HEK293T (cell line): ENCODE results near the gene RNF212.

Source experiments
- ARNT ChIP-seq: fragments of 450-650 bp; IDR thresholded peaks from 2 replicates; pipeline ENCODE4 v1.6.1; 2017; ENCODE audit warnings: mild to moderate bottlenecking
- BHLHE40 ChIP-seq: fragments of 450-650 bp; IDR thresholded peaks from 2 replicates; pipeline ENCODE4 v1.6.1; 2016; ENCODE audit warnings: mild to moderate bottlenecking, moderate library complexity, borderline replicate concordance
- CTBP1 ChIP-seq: fragments of 450-650 bp; IDR thresholded peaks from 2 replicates; pipeline ENCODE4 v1.6.1; 2016; ENCODE audit warnings: borderline replicate concordance
- ELF4 ChIP-seq: fragments of 450-650 bp; IDR thresholded peaks from 2 replicates; pipeline ENCODE4 v1.6.1; 2017; ENCODE audit warnings: antibody characterized with exemption
- FOXA1 ChIP-seq: fragments of 450-650 bp; IDR thresholded peaks from 2 replicates; pipeline ENCODE4 v1.6.1; 2016; ENCODE audit warnings: mild to moderate bottlenecking
- FOXK2 ChIP-seq: fragments of 450-650 bp; IDR thresholded peaks from 2 replicates; pipeline ENCODE4 v1.6.1; 2016; ENCODE audit warnings: mild to moderate bottlenecking
- FOXM1 ChIP-seq: fragments of 450-650 bp; IDR thresholded peaks from 2 replicates; pipeline ENCODE4 v1.6.1; 2017; ENCODE audit warnings: mild to moderate bottlenecking, borderline replicate concordance
- HDGF ChIP-seq: fragments of 450-650 bp; IDR thresholded peaks from 2 replicates; pipeline ENCODE4 v1.6.1; 2017; ENCODE audit warnings: antibody characterized with exemption, borderline replicate concordance
- L3MBTL2 ChIP-seq: fragments of 450-650 bp; conservative IDR thresholded peaks from 2 replicates; pipeline ENCODE4 v1.6.1; 2016; ENCODE audit warnings: mild to moderate bottlenecking
- NFRKB ChIP-seq: fragments of 450-650 bp; IDR thresholded peaks from 2 replicates; pipeline ENCODE4 v1.6.1; 2016; ENCODE audit warnings: mild to moderate bottlenecking, moderate library complexity
- SP1 ChIP-seq: fragments of 450-650 bp; IDR thresholded peaks from 2 replicates; pipeline ENCODE4 v1.6.1; 2017
- SUZ12 ChIP-seq: fragments of 450-650 bp; IDR thresholded peaks from 2 replicates; pipeline ENCODE4 v1.6.1; 2016; ENCODE audit warnings: mild to moderate bottlenecking
- ZNF384 ChIP-seq: fragments of 450-650 bp; IDR thresholded peaks from 2 replicates; pipeline ENCODE4 v1.6.1; 2016
- TF ChIP-seq, protein P1 (sequence below): fragments of 450-650 bp; IDR thresholded peaks from 2 replicates; pipeline ENCODE4 v1.6.1; 2016

DNA sequence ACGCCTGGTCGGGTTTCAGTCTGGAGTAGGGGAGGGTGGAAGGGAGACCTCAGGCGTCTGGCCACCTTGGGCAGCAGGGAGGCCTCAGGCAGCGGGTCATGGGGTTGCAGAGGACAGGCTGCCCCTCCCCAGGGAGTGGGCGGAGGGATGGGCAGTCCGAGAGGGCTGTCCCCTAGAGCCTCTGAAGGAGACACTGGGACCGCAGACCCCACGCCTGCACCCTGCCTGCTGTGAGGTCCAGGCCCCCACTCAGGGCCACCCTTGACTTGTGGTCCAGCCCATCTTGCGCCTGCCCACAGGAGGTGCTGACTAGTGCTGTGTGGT is 85.5 kb downstream of the RNF212 start:
- TF ChIP-seq FOXM1 (no peak), ZNF384 (no peak), SP1 (no peak), L3MBTL2 (no peak), FOXA1 (no peak), BHLHE40 (no peak), ELF4 (no peak), FOXK2 (no peak), NFRKB (no peak), ARNT (no peak), SUZ12 (no peak), HDGF (no peak), CTBP1 (no peak)
- TF ChIP-seq, protein P1, sequence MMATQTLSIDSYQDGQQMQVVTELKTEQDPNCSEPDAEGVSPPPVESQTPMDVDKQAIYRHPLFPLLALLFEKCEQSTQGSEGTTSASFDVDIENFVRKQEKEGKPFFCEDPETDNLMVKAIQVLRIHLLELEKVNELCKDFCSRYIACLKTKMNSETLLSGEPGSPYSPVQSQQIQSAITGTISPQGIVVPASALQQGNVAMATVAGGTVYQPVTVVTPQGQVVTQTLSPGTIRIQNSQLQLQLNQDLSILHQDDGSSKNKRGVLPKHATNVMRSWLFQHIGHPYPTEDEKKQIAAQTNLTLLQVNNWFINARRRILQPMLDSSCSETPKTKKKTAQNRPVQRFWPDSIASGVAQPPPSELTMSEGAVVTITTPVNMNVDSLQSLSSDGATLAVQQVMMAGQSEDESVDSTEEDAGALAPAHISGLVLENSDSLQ, result no peak
